HUES64 (cell line): ENCODE measurements around the gene PRPS1.
"Not testable (repeated sequence)": the region's sequence is repeated elsewhere in the genome, so short reads cannot be mapped to it uniquely, and the experiment has no call there.

ENCODE experiments used
- H3K27ac ChIP-seq: 2 replicates; pipeline ENCODE4 v1.7.0; 2013; ENCODE audit warnings: low read depth, low read length, inconsistent platforms
- H3K27me3 ChIP-seq: 2 replicates; pipeline ENCODE4 v1.6.1; 2013; ENCODE audit warnings: mild to moderate bottlenecking, low read length; ENCODE audit not compliant: insufficient read depth
- H3K36me3 ChIP-seq: 2 replicates; pipeline ENCODE4 v1.6.1; 2013; ENCODE audit warnings: mild to moderate bottlenecking, low read length; ENCODE audit not compliant: insufficient read depth
- H3K4me1 ChIP-seq: 2 replicates; pipeline ENCODE4 v1.6.1; 2013; ENCODE audit warnings: mild to moderate bottlenecking, low read length, moderate library complexity; ENCODE audit not compliant: insufficient read depth
- H3K4me3 ChIP-seq: 2 replicates; pipeline ENCODE4 v1.5.1; 2013; ENCODE audit warnings: mild to moderate bottlenecking, low read length, moderate library complexity
- H3K9ac ChIP-seq: 2 replicates; pipeline ENCODE4 v1.6.1; 2013; ENCODE audit warnings: mild to moderate bottlenecking, low read depth, low read length
- H3K9me3 ChIP-seq: 2 replicates; pipeline ENCODE4 v1.6.1; 2013; ENCODE audit warnings: low read depth, low read length; ENCODE audit not compliant: insufficient read depth
- WGBS: fragments of 150-250, 120-280 bp; methylation state at CpG from one replicate; pipeline ENCODE4 v1.1.7; 2013; ENCODE audit warnings: missing lambda C conversion rate; 5-methylcytosine and 5-hydroxymethylcytosine counted together

PRPS1 gene

DNA sequence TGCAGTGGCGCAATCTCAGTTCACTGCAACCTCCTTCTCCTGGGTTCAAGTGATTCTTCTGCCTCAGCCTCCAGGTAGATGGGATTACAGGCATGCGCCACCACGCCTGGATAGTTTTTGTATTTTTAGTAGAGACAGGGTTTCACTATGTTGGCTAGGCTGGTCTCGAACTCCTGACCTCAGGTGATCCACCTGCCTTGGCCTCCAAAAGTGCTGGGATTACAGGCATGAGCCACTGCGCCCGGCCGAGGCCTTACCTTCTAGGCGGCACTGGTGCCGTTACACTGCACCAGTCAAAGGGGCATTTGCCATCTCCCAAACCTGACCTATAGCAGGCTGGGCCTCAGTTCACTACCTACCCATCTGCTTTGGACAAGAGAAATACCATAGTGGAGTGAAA, 57.3 kb downstream of the PRPS1 start:
- not testable (repeated sequence) for H3K27me3 ChIP-seq, H3K27ac ChIP-seq, H3K4me3 ChIP-seq

DNA sequence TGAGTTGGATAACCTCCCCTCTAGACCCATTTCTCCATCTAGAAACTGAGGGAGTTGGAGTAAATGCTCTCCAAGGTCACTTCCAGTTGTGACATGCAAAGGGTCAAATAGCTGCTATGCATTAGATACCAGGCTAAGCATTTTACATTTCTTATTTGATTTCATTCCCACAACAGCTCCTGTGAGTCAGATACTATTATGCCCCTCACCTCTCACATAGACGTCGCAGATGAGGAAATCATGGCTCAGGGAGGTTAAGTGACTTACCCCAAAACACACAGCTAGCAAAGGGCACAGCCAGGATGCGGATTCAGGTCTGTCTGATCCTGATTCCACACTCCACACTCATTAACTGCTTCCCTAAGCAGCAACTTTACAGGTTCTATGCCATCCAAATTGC, 57.7 kb downstream of the PRPS1 start:
- Histone ChIP-seq H3K27me3 (no peaks in the 10 kb centered on the region; the same call in 1 of the 2 replicates), H3K4me1 (no peaks in the 10 kb centered on the region), H3K9ac (no peak overlapping the region), H3K4me3 (no peak overlapping the region), H3K27ac (no peak overlapping the region), H3K36me3 (no peaks in the 10 kb centered on the region), H3K9me3 (no peaks in the 10 kb centered on the region)
- WGBS = 88% methylated on average over 3 of the region's 3 CpGs

More for the DNA sequence above, 57.3 kb downstream of the PRPS1 start:
- 93% methylated on average over 9 of the region's 9 CpGs for WGBS
- H3K9me3 ChIP-seq, H3K9ac ChIP-seq, H3K4me1 ChIP-seq, H3K36me3 ChIP-seq: not testable (repeated sequence)

DNA sequence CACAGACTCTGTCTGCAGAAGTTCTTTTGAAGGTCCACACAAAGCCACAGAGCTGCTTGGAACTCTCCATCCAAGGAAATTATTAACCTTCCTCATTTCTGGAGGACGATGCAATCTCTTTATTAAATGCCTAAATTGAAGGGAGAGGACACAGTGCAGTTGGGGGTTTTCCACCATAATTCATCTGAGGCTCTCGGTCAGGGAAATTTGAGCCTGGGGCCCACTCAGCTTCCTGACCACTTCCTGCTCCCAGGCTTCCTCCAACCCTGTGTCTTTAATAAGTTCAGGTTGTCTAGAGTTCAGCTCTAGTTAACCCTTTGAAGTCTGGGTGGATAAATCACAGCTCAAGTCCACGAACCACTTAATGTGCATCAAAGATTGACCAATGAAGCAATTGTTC, 58.5 kb downstream of the PRPS1 start:
- Histone ChIP-seq H3K9ac (no peak overlapping the region), H3K9me3 (no peaks in the 10 kb centered on the region), H3K36me3 (no peaks in the 10 kb centered on the region), H3K4me1 (no peaks in the 10 kb centered on the region), H3K4me3 (no peak overlapping the region), H3K27me3 (no peaks in the 10 kb centered on the region; the same call in 1 of the 2 replicates), H3K27ac (no peak overlapping the region)
- 100% methylated on average over 2 of the region's 3 CpGs for WGBS

DNA sequence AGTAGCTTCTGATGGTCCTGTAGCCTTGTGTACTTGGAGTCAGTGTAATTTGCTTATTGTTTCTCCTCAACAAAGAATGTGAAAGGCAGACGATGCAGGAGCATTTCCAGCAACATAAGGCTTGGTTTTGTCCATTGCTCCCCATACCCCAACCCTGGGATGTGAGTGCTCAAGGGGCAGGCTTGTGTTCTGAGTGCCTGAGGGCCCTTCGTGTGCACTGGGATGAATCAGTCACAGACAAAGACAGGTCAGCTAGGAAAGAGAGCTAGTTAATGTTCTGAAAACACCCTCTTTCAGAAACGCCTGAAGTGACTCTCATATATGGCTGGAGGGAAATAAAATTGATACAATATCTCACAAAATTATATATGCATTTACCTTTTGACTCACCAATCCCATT, 59.1 kb downstream of the PRPS1 start:
- no peaks in the 10 kb centered on the region for H3K4me1 ChIP-seq

DNA sequence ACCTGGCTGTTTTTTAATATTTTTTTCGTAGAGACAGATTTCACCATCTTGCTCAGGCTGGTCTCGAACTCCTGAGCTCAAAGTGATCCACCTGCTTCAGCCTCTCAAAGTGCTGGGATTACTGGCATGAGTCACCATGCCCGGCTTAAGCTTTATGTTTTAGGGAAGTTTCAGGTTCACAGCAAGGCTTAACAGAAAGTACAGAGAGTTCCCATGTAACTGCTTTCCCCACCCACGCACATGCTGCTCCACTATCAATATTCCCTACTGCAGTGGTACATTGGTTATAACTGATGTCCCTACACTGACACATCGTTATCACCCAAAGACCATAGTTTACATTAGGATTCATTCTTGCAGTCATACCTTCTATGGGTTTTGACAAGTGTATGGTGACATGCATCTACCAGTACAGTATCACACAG, 62.7 kb downstream of the PRPS1 start:
- WGBS = 93% methylated on average over 5 of the region's 5 CpGs
- Histone ChIP-seq H3K27me3 (no peaks in the 10 kb centered on the region), H3K4me3 (no peak overlapping the region), H3K4me1 (no peaks in the 10 kb centered on the region), H3K9ac (no peak overlapping the region), H3K36me3 (no peaks in the 10 kb centered on the region), H3K27ac (no peak overlapping the region), H3K9me3 (no peaks in the 10 kb centered on the region)

More for the DNA sequence above, 59.1 kb downstream of the PRPS1 start:
- Histone ChIP-seq H3K36me3 (no peaks in the 10 kb centered on the region), H3K9me3 (no peaks in the 10 kb centered on the region), H3K9ac (no peak overlapping the region), H3K27me3 (no peaks in the 10 kb centered on the region; the same call in 1 of the 2 replicates), H3K4me3 (no peak overlapping the region), H3K27ac (no peak overlapping the region)
- 60% methylated on average over 2 of the region's 3 CpGs for WGBS

DNA sequence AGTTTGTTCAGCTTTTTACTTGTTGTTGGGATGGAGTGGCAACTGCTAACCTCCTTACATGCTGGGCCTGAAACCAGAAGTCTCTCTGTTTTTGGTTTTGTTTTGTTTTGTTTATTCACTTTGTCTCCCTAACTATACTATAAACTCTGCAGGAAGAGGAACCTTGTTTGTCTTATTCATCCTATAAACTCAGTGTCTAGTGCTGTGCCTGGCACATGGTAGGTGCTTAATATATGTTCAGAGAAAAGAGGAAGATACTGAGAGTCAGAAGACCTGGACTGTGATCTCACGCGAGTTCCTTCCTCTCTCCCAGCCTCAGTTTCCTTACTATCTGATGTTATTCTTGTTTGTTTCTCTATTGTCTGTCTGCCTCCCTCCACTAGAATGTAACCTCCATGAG, 71.3 kb downstream of the PRPS1 start:
- Histone ChIP-seq H3K9me3 (no peaks in the 10 kb centered on the region), H3K4me3 (no peak overlapping the region), H3K4me1 (peaks cover 4% of the 10 kb centered on the region), H3K36me3 (no peaks in the 10 kb centered on the region), H3K9ac (no peak overlapping the region), H3K27ac (no peak overlapping the region), H3K27me3 (no peaks in the 10 kb centered on the region)
- no CpG with 5 or more reads among the region's 2 CpGs for WGBS

DNA sequence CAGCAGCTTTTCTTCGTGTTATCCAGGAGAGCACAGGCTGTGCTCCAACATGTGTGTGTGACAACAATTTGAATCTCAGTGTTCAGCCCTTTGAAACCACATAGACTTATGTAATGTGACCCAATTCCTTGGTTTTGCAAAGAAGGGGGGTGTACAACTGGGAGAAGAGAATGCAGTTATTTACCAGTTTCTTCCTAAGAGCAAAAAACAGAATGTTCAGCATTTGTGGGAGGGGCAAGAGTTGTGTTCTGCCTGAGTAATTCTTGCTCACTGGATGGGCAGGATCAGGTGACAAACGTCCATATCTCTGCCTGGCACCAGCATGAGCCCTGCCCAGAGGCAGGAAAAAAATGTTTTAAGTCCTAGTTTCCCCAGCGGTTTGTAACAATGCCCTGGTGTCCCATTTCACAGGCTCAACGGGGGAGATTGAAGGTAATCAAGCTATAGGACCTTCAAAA, 72.0 kb downstream of the PRPS1 start:
- no peak overlapping the region for H3K27ac ChIP-seq
- no peak overlapping the region for H3K4me3 ChIP-seq

More for the DNA sequence above, 72.0 kb downstream of the PRPS1 start:
- Histone ChIP-seq H3K9ac (no peak overlapping the region), H3K27me3 (no peaks in the 10 kb centered on the region), H3K4me1 (peaks cover 4% of the 10 kb centered on the region), H3K9me3 (no peaks in the 10 kb centered on the region), H3K36me3 (no peaks in the 10 kb centered on the region)
- WGBS = 28% methylated on average over 4 of the region's 4 CpGs
